ENCODE results near the gene INPP4B.

INPP4B gene

DNA sequence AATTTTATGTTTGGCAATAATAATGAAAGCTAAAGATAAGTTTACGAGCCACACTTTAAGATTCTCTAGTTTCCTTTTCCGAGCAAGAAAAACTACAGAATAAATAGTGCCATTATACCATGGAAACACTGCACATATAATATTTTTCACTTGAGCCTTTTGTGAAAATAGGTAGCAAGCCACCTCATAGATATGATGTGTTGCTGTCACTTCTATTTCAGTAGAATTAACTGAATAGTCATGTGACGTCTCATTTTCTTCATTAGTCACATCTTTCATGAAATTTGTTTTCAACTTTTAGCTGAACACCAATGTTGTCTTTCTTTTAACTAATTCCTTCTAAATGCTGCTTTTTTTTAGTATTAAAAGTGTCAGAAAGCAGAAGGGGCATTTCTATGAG lies 574.3 kb downstream of the INPP4B start:
- TF ChIP-seq, protein P1, sequence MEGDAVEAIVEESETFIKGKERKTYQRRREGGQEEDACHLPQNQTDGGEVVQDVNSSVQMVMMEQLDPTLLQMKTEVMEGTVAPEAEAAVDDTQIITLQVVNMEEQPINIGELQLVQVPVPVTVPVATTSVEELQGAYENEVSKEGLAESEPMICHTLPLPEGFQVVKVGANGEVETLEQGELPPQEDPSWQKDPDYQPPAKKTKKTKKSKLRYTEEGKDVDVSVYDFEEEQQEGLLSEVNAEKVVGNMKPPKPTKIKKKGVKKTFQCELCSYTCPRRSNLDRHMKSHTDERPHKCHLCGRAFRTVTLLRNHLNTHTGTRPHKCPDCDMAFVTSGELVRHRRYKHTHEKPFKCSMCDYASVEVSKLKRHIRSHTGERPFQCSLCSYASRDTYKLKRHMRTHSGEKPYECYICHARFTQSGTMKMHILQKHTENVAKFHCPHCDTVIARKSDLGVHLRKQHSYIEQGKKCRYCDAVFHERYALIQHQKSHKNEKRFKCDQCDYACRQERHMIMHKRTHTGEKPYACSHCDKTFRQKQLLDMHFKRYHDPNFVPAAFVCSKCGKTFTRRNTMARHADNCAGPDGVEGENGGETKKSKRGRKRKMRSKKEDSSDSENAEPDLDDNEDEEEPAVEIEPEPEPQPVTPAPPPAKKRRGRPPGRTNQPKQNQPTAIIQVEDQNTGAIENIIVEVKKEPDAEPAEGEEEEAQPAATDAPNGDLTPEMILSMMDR (IDR thresholded peaks at IDR 0.05; ENCODE audit: borderline replicate concordance, insufficient read depth, low read depth, low read length) = no peak
- H3K4me3 ChIP-seq (ENCODE audit: low read depth, low read length) = no peak overlapping the region

DNA sequence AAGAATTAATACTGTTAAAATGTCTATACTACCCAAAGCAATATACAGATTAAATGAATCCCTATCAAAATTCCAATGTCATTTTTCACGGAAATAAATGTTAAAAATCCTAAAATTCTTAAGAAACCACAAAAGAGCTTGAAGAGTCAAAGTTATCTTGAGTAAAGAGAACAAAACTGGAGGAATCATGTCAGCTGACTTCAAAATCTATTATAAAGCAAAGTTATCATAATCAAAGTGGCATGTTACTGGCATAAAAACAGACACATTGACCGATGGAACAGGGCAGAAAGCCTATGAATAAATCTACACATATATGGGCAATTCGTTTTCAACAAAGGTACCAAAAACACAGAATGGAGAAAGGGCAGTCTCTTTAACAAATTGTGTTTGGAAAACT lies 579.0 kb downstream of the INPP4B start:
- TF ChIP-seq, protein P1 (IDR thresholded peaks at IDR 0.05; ENCODE audit: borderline replicate concordance, insufficient read depth, low read depth, low read length) = no peak
- no peak overlapping the region for H3K4me3 ChIP-seq (ENCODE audit: low read depth, low read length)

DNA sequence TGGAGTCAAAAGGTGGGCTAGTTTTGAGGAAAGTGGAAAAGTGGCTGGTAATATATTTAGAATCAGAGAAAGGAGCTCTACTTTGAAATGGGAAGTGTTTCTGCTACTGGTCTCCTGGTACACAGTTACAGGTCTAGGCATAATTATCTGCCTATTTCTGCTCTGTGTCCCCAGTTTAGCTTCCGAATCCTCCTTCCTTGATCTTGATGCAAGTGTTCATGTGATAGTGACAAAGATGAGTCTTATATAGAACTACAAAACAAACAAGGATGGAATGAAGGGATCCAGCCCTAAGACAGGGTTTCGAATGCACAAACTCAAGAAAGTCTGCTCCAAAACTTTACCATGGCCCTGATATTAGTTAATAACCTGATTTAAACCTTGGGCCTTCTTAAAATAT lies 580.2 kb downstream of the INPP4B start:
- TF ChIP-seq, protein P1 (IDR thresholded peaks at IDR 0.05; ENCODE audit: borderline replicate concordance, insufficient read depth, low read depth, low read length) = no peak

DNA sequence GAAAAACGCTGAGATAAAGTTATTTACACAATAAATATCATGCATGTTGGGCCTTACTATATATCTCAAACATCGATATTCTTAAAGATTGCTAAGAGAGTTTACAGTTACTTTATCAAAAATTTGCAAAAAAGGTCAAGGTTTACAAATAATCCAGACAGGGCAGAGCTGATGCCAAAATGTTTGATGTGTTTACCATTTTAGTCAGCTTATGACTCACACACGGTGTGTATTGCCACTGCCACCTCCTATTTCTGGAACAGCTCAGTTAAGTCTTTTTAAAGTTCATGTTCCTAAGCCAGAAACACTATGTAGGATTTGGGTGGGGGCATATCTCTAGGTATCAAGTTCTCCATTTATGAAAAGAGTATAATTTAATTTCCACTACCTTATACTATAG lies 580.6 kb downstream of the INPP4B start:
- H3K4me3 ChIP-seq (ENCODE audit: low read depth, low read length) = no peak overlapping the region
- TF ChIP-seq, protein P1 (IDR thresholded peaks at IDR 0.05; ENCODE audit: borderline replicate concordance, insufficient read depth, low read depth, low read length) = no peak

More for the DNA sequence above, 580.2 kb downstream of the INPP4B start:
- H3K4me3 ChIP-seq (ENCODE audit: low read depth, low read length) = no peak overlapping the region

DNA sequence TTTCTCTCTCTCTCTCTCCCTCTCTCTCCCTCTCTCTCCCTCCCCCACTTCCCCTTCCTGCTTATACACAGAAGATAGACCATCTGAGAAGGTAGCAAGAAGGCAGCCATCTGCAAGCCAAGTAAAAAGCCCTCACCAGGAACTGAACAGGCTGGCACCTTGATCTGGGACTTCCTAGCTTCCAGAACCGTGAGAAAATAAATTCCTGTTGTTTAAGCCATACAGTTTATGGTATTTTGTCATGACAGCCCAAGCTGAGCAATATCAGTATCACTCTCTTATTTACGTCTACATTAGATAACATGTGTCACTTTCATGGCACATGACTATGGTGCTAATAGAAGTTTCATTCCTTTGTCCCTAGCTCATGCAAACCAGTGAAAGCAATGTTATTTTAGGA lies 581.1 kb downstream of the INPP4B start:
- TF ChIP-seq, protein P1 (IDR thresholded peaks at IDR 0.05; ENCODE audit: borderline replicate concordance, insufficient read depth, low read depth, low read length) = no peak

DNA sequence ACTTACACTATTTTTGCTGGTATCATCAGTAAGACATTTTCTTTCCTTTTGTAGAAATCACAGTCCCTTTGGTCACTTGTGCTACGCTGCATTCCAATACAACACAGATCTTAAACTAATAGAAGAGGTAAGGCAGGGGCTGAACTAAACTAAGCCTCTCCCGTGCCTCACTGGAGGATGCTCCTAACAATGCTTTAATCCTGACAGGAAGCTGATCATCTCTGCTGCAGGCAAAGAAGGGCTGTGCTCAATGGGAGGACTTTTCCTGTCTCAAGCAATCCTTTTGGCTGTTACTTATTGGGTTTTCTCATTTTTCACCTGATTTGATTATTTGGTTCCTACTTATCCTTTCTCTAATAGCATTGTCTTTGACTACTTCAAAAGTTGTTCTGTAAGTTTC lies 583.1 kb downstream of the INPP4B start:
- H3K4me3 ChIP-seq (ENCODE audit: low read depth, low read length) = no peak overlapping the region
- TF ChIP-seq, protein P1 (IDR thresholded peaks at IDR 0.05; ENCODE audit: borderline replicate concordance, insufficient read depth, low read depth, low read length) = no peak

More for the DNA sequence above, 581.1 kb downstream of the INPP4B start:
- H3K4me3 ChIP-seq (ENCODE audit: low read depth, low read length) = no peak overlapping the region

DNA sequence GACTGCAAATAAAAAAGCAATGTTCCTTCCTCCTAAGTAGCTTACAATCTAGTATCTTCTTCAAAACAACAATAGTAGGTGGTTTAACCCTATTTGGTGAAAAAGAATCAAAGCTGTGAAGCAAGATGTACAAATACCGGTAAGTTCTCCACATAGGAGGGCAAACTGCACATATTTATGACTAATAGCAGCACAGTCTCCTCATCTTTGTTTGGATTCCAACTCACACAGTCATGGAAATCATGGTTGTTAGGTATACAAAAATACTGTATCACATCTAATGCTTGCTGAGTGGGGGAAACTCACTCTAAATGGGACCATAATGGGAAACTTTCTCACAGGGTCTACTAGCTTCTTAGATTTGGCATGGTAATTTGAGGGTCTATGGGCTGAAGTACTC lies 597.2 kb downstream of the INPP4B start:
- H3K4me3 ChIP-seq (ENCODE audit: low read depth, low read length) = no peak overlapping the region
- TF ChIP-seq, protein P1 (IDR thresholded peaks at IDR 0.05; ENCODE audit: borderline replicate concordance, insufficient read depth, low read depth, low read length) = no peak

Measured in GM12875 (cell line).